AG04449 (cell line): ENCODE data around the gene RPS27A.
"Not testable (repeated sequence)": the region's sequence is repeated elsewhere in the genome, so short reads cannot be mapped to it uniquely, and the experiment has no call there.

ENCODE experiments used
- CTCF ChIA-PET: fragments of 350-600 bp; formaldehyde crosslinking; extraction: SDS; loops from one replicate; lab custom pipeline; 2021; ENCODE audit warnings: antibody characterized with exemption; lab: Yijun Ruan, JAX
- POLR2A ChIA-PET: fragments of 400-600, 350-600 bp; formaldehyde crosslinking; extraction: SDS; loops from one replicate; lab custom pipeline; 2020; ENCODE audit warnings: antibody characterized with exemption, inconsistent platforms; lab: Yijun Ruan, JAX
- DNase-seq: peaks from one replicate; pipeline ENCODE4 v3.0.0-alpha.2; 2010; ENCODE audit warnings: low read depth, low spot score
- H3K4me3 ChIP-seq: 2 replicates; pipeline ENCODE4 v1.5.1; 2011; ENCODE audit warnings: low read depth, mild to moderate bottlenecking, control low read depth, low read length
- CTCF ChIP-seq: IDR thresholded peaks from one replicate; pipeline ENCODE4 v1.5.1; 2011; ENCODE audit warnings: mild to moderate bottlenecking, moderate library complexity, low read length, control low read depth, inconsistent platforms; ENCODE audit not compliant: insufficient read depth; ENCODE audit errors: missing control alignments

The RPS27A gene

GRCh38 chr2:55252832-55253231 is 20.3 kb downstream of the RPS27A start:
- CTCF ChIA-PET = no interaction called here

GRCh38 chr2:55259586-55259985 is 27.1 kb downstream of the RPS27A start:
- H3K4me3 ChIP-seq, POLR2A ChIA-PET, DNase-seq: not testable (repeated sequence)
- CTCF ChIA-PET = interaction anchor here (0.6 to 1.2 kb wide), 3 partner anchors 8 to 172 kb away, joined by 3 to 4 read pairs (median 3); no protein-coding TSS in a partner anchor

More at GRCh38 chr2:55252832-55253231, 20.3 kb downstream of the RPS27A start:
- no peak overlapping the region for H3K4me3 ChIP-seq
- no peak for TF ChIP-seq CTCF
- POLR2A ChIA-PET = no interaction called here
- no peak for DNase-seq

- DNase-seq = no peak
- CTCF ChIA-PET = interaction anchor here (0.9 to 1.1 kb wide), 2 partner anchors 9 to 23 kb away, joined by 3 read pairs; no protein-coding TSS in a partner anchor
- H3K4me3 ChIP-seq = peak overlapping the region; percentile 96
- TF ChIP-seq CTCF = no peak
- POLR2A ChIA-PET = interaction anchor here (0.7 kb wide), 1 partner anchor 14 kb away, joined by 3 read pairs; no protein-coding TSS in a partner anchor
Measured at GRCh38 chr2:55268288-55268906, 35.9 kb downstream of the RPS27A start.

GRCh38 chr2:55268907-55269644 is 36.6 kb downstream of the RPS27A start, which contains the start of gene MTIF2:
Gene MTIF2, minus strand, starts transcription at chr2:55269231. Its CDS starts 5,373 bp downstream, at chr2:55263858.
- ChIA-PET POLR2A (interaction anchor here (0.7 kb wide), 1 partner anchor 15 kb away, joined by 3 read pairs; no protein-coding TSS in a partner anchor), CTCF (interaction anchor here (0.7 to 1.6 kb wide), 4 partner anchors 9 to 369 kb away, joined by 3 to 4 read pairs (median 3); no protein-coding TSS in a partner anchor)
- TF ChIP-seq CTCF = peak; percentile 18
- H3K4me3 ChIP-seq = peak within 1 kb of the TSS; percentile 96
- DNase-seq = peak; percentile 53

- no peak for TF ChIP-seq CTCF
- peak overlapping the region; percentile 96 for H3K4me3 ChIP-seq
- no peak for DNase-seq
- ChIA-PET CTCF (interaction anchor here (0.7 to 1.6 kb wide), 3 partner anchors 9 to 370 kb away, joined by 3 to 4 read pairs (median 3); no protein-coding TSS in a partner anchor), POLR2A (no interaction called here)
Measured at GRCh38 chr2:55269645-55269990, 37.1 kb downstream of the RPS27A start.

GRCh38 chr2:55274346-55274745 is 41.9 kb downstream of the RPS27A start:
- H3K4me3 ChIP-seq, DNase-seq, CTCF ChIA-PET, POLR2A ChIA-PET: not testable (repeated sequence)

- H3K4me3 ChIP-seq = no peak overlapping the region
- POLR2A ChIA-PET = no interaction called here
- CTCF ChIA-PET = no interaction called here
- no peak for TF ChIP-seq CTCF
- no peak for DNase-seq
Measured at GRCh38 chr2:55277310-55277709, 44.8 kb downstream of the RPS27A start.

GRCh38 chr2:55279214-55279835 is 46.8 kb downstream of the RPS27A start:
- POLR2A ChIA-PET, DNase-seq, CTCF ChIA-PET: not testable (repeated sequence)

GRCh38 chr2:55279859-55280424 is 47.5 kb downstream of the RPS27A start:
- CTCF ChIA-PET = interaction anchor here (1.5 kb wide), 1 partner anchor 9 kb away, joined by 4 read pairs; no protein-coding TSS in a partner anchor
- DNase-seq, H3K4me3 ChIP-seq, POLR2A ChIA-PET: not testable (repeated sequence)

More at GRCh38 chr2:55279214-55279835, 46.8 kb downstream of the RPS27A start:
- not testable (repeated sequence) for H3K4me3 ChIP-seq
